ENCODE results near the gene IFT172. TPM values are rescaled to one million over a fixed set of nuclear protein-coding genes. Genes with fewer than 3 reads are reported as not detected.

IFT172 gene, protein sequence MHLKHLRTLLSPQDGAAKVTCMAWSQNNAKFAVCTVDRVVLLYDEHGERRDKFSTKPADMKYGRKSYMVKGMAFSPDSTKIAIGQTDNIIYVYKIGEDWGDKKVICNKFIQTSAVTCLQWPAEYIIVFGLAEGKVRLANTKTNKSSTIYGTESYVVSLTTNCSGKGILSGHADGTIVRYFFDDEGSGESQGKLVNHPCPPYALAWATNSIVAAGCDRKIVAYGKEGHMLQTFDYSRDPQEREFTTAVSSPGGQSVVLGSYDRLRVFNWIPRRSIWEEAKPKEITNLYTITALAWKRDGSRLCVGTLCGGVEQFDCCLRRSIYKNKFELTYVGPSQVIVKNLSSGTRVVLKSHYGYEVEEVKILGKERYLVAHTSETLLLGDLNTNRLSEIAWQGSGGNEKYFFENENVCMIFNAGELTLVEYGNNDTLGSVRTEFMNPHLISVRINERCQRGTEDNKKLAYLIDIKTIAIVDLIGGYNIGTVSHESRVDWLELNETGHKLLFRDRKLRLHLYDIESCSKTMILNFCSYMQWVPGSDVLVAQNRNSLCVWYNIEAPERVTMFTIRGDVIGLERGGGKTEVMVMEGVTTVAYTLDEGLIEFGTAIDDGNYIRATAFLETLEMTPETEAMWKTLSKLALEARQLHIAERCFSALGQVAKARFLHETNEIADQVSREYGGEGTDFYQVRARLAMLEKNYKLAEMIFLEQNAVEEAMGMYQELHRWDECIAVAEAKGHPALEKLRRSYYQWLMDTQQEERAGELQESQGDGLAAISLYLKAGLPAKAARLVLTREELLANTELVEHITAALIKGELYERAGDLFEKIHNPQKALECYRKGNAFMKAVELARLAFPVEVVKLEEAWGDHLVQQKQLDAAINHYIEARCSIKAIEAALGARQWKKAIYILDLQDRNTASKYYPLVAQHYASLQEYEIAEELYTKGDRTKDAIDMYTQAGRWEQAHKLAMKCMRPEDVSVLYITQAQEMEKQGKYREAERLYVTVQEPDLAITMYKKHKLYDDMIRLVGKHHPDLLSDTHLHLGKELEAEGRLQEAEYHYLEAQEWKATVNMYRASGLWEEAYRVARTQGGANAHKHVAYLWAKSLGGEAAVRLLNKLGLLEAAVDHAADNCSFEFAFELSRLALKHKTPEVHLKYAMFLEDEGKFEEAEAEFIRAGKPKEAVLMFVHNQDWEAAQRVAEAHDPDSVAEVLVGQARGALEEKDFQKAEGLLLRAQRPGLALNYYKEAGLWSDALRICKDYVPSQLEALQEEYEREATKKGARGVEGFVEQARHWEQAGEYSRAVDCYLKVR (N-terminal part only)
- total RNA-seq (2021; ENCODE audit: unreplicated experiment), result 13.7 TPM
- polyA plus RNA-seq (2012), result 15.6 and 16.3 TPM in 2 replicates
- percentile 47 among the genes with signal in this experiment for Bru-seq, nascent RNA
- percentile 55 among the genes with signal in this experiment for BruChase-seq, experiment 1, labeled RNA remaining after a 6-hour chase
- percentile 53 among the genes with signal in this experiment for BruChase-seq, experiment 2, labeled RNA remaining after a 2-hour chase
- long read RNA-seq, full-length matches to known transcripts, result 4 of 13 reads
- long read RNA-seq, partial matches to known transcripts, result 4 of 13 reads
- long read RNA-seq, other reads (novel, unspliced or antisense), result 5 of 13 reads

DNA sequence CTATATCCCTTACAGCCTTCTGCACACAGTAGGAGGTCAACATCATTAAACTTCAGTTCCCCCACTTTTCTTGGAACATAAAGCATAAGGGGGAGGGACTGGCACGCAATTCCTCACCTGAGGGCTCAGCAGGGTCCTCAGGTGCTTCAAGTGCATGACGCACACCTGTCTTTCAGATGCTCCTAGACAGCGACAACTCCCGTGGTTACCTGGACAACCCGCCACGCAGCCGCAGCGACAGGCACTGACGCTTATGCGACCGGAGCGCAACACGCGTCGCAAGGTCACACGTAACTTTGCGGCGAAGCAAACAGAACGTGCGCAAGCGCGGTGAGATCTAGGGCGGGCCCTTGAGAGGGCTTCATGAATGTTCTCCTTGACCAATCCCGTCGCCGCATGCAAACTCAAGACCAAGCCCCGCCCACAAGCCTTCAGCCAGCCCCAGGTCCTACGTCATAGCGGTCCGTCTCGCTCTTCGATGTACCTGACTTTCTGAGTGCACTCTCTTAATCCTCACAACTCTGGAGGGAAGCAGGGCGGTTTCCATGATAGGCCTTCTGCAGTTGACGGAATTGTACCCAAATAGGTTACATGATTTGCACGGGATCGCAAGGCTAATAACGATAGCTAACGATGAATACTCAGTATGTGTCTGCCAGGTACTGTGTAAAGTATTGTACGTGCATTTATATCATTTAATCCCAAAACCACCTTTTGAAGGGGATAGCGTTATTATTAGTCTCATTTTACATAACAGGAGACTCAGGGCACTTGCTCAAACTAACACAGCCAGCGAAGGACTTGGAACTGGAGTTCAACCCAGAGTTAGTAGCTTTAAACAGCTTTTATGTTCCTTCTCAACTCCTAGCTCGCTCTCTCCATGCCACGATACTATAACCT lies at the start of gene IFT172:
TSS of gene IFT172 (minus strand) at position 246 of the 900 bp plus-strand sequence. CDS start at position 156, 90 bp downstream.
- H3K27me3 ChIP-seq (ENCODE audit: insufficient read depth, low read length), result no peaks in the 10 kb centered on the region
- no peaks in the 10 kb centered on the region for H3K9me3 ChIP-seq (ENCODE audit: control insufficient read depth in 1 of 2, insufficient read depth in 1 of 2, low read depth in 1 of 2, low read length in 2 of 2)
- CTCF ChIA-PET, result no interaction called here
- RAD21 ChIA-PET (ENCODE audit: low non-redundant PET in 1 of 2, low total read pairs in 2 of 2, uncharacterized antibody in 2 of 2, unreplicated experiment in 2 of 2), result no interaction called here
- H3K9ac ChIP-seq (ENCODE audit: low read length), result peak within 1 kb of the TSS; percentile 51
- ATAC-seq (peak; percentile 94), DNase-seq (ENCODE audit: low read depth, low spot score) (peak; percentile 99)
- H4K20me1 ChIP-seq (ENCODE audit: insufficient read depth), result no peaks in the 10 kb centered on the region
- H3K27ac ChIP-seq (ENCODE audit: low read depth, low read length), result peak within 1 kb of the TSS; percentile 30
- BruUV-seq (replicated peaks), result TSS peak; percentile 98
- POLR2A ChIA-PET, result no interaction called here
- no peaks in the 10 kb centered on the region for H3K9me2 ChIP-seq (ENCODE audit: insufficient read depth)
- H3K4me3 ChIP-seq (replicated peaks in 1 of 2; ENCODE audit: low read depth in 1 of 2, low read length in 2 of 2), result peak within 1 kb of the TSS; percentile 56 to 63
- no peaks in the 10 kb centered on the region for H3K36me3 ChIP-seq (ENCODE audit: control insufficient read depth in 1 of 2, insufficient read depth in 2 of 2, low read length in 2 of 2)
- no peaks in the 10 kb centered on the region for H3K79me2 ChIP-seq (ENCODE audit: insufficient read depth, low read length)
- peaks cover 8 to 23% of the 10 kb centered on the region in 2 experiments for H3K4me1 ChIP-seq (ENCODE audit: control insufficient read depth in 1 of 2, insufficient read depth in 2 of 2, low read length in 2 of 2)
- no peak within 1 kb of the TSS for H2AFZ ChIP-seq (ENCODE audit: low read depth, low read length, poor library complexity, severe bottlenecking)
- intact Hi-C loops (cut with micrococcal nuclease), result no loop called here
- H3K4me2 ChIP-seq (ENCODE audit: low read length), result peak within 1 kb of the TSS; percentile 81
- peak; percentile 81 for TF ChIP-seq SIN3A (IDR thresholded peaks at IDR 0.05; ENCODE audit: low read depth)
- TF ChIP-seq ZFX (IDR thresholded peaks at IDR 0.05), result no peak
- TF ChIP-seq POLR2AphosphoS5 (IDR thresholded peaks at IDR 0.05; ENCODE audit: low read depth, low read length), result peak; percentile 95
- no peak for TF ChIP-seq CEBPB (IDR thresholded peaks at IDR 0.05; ENCODE audit: low read depth)
- TF ChIP-seq, protein P1, sequence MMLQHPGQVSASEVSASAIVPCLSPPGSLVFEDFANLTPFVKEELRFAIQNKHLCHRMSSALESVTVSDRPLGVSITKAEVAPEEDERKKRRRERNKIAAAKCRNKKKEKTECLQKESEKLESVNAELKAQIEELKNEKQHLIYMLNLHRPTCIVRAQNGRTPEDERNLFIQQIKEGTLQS (IDR thresholded peaks at IDR 0.05), result no peak
- TF ChIP-seq FOSL1 (IDR thresholded peaks at IDR 0.05; ENCODE audit: low read depth), result no peak
- TF ChIP-seq JUND (IDR thresholded peaks at IDR 0.05), result no peak
- TF ChIP-seq EZH2 (IDR thresholded peaks at IDR 0.05), result no peak
- peak; percentile 90 for TF ChIP-seq SRF (IDR thresholded peaks at IDR 0.05; ENCODE audit: low read depth)
- peak; percentile 87 for TF ChIP-seq TCF7L2 (IDR thresholded peaks at IDR 0.05; ENCODE audit: borderline replicate concordance, extremely low read depth, insufficient read depth, insufficient read length)
- TF ChIP-seq, protein P2, sequence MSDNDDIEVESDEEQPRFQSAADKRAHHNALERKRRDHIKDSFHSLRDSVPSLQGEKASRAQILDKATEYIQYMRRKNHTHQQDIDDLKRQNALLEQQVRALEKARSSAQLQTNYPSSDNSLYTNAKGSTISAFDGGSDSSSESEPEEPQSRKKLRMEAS (IDR thresholded peaks at IDR 0.05), result peak; percentile 89
- TF ChIP-seq, protein P3, sequence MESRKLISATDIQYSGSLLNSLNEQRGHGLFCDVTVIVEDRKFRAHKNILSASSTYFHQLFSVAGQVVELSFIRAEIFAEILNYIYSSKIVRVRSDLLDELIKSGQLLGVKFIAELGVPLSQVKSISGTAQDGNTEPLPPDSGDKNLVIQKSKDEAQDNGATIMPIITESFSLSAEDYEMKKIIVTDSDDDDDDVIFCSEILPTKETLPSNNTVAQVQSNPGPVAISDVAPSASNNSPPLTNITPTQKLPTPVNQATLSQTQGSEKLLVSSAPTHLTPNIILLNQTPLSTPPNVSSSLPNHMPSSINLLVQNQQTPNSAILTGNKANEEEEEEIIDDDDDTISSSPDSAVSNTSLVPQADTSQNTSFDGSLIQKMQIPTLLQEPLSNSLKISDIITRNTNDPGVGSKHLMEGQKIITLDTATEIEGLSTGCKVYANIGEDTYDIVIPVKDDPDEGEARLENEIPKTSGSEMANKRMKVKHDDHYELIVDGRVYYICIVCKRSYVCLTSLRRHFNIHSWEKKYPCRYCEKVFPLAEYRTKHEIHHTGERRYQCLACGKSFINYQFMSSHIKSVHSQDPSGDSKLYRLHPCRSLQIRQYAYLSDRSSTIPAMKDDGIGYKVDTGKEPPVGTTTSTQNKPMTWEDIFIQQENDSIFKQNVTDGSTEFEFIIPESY (IDR thresholded peaks at IDR 0.05; ENCODE audit: extremely low read depth, insufficient replicate concordance, low read length), result no peak
- TF ChIP-seq, protein P4, sequence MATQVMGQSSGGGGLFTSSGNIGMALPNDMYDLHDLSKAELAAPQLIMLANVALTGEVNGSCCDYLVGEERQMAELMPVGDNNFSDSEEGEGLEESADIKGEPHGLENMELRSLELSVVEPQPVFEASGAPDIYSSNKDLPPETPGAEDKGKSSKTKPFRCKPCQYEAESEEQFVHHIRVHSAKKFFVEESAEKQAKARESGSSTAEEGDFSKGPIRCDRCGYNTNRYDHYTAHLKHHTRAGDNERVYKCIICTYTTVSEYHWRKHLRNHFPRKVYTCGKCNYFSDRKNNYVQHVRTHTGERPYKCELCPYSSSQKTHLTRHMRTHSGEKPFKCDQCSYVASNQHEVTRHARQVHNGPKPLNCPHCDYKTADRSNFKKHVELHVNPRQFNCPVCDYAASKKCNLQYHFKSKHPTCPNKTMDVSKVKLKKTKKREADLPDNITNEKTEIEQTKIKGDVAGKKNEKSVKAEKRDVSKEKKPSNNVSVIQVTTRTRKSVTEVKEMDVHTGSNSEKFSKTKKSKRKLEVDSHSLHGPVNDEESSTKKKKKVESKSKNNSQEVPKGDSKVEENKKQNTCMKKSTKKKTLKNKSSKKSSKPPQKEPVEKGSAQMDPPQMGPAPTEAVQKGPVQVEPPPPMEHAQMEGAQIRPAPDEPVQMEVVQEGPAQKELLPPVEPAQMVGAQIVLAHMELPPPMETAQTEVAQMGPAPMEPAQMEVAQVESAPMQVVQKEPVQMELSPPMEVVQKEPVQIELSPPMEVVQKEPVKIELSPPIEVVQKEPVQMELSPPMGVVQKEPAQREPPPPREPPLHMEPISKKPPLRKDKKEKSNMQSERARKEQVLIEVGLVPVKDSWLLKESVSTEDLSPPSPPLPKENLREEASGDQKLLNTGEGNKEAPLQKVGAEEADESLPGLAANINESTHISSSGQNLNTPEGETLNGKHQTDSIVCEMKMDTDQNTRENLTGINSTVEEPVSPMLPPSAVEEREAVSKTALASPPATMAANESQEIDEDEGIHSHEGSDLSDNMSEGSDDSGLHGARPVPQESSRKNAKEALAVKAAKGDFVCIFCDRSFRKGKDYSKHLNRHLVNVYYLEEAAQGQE (IDR thresholded peaks at IDR 0.05; ENCODE audit: low read depth), result no peak
- no peak for TF ChIP-seq EGR1 (IDR thresholded peaks at IDR 0.05; ENCODE audit: low read depth)

All from HCT116 (cell line).